Esophagus squamous epithelium (tissue), 4 donors: ENCODE results near the gene BNIP1.

Source experiments
- POLR2A ChIP-seq, 4 donors: fragments of 450-650 bp; IDR thresholded peaks; one replicate each; pipeline ENCODE4 v1.6.1; 2017; ENCODE audit warnings: antibody characterized with exemption in 4 of 4, mild to moderate bottlenecking in 4 of 4, moderate library complexity in 3 of 4
- TF ChIP-seq, protein P1 (sequence below), 6 experiments: fragments of 450-650 bp in 4 of 6; fragments of 200-600 bp in 2 of 6; sonication (generic) in 2 of 6; IDR thresholded peaks; one replicate each; pipeline ENCODE4 v1.5.1; 2016 to 2019; ENCODE audit warnings: antibody characterized with exemption in 6 of 6, mild to moderate bottlenecking in 4 of 6, moderate library complexity in 4 of 6

DNA sequence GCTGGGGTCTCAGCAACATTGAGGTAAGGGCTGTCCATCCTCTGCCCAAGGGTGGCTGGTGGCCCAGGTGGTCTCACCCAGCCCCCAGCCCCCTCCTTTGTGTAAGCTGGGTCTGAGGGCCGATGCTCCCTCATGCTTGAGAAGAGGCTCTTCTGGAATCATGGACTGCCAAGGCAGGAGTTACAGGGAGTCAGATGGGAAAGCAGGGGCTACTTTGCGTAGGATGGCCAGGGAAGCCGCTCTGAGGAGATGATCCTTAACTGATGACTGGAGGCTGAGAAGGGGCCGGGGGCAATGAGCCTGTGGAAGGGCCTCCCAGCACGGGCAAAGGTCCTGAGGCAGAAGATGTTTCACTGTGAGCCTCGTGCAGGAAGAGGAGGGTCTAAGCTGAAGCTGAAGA lies 67.0 kb downstream of the BNIP1 start:
- TF ChIP-seq, protein P1, sequence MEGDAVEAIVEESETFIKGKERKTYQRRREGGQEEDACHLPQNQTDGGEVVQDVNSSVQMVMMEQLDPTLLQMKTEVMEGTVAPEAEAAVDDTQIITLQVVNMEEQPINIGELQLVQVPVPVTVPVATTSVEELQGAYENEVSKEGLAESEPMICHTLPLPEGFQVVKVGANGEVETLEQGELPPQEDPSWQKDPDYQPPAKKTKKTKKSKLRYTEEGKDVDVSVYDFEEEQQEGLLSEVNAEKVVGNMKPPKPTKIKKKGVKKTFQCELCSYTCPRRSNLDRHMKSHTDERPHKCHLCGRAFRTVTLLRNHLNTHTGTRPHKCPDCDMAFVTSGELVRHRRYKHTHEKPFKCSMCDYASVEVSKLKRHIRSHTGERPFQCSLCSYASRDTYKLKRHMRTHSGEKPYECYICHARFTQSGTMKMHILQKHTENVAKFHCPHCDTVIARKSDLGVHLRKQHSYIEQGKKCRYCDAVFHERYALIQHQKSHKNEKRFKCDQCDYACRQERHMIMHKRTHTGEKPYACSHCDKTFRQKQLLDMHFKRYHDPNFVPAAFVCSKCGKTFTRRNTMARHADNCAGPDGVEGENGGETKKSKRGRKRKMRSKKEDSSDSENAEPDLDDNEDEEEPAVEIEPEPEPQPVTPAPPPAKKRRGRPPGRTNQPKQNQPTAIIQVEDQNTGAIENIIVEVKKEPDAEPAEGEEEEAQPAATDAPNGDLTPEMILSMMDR (IDR thresholded peaks at IDR 0.05), result no peak
- TF ChIP-seq POLR2A (IDR thresholded peaks at IDR 0.05), result no peak
